ENCODE results near the gene BDP1.

Gene BDP1

DNA sequence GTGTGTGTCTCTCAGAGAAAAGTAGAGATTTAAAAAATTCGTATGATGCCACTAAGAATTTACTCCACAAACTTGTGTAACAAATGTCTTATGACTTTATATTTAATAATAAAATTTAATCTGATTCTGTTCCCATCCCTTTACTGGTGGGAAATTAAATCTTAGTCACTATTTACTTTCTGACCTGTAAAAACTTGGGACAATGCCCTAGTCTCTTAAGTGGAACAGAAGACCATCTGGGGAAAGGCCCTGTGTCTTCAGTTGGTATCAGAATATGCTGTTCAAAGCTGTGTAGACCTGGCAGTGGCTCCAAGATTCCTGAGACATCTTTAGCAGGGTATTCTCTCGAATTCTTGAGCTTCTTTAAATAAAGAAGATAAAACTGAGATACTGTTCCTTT lies 2.6 kb upstream of the BDP1 start:
- TF ChIP-seq ZC3H10 (CRISPR knock-in tag; IDR thresholded peaks at IDR 0.05) (no peak), TOX (CRISPR knock-in tag; IDR thresholded peaks at IDR 0.05; ENCODE audit: borderline replicate concordance) (no peak), TCF4 (CRISPR knock-in tag; IDR thresholded peaks at IDR 0.05; ENCODE audit: borderline replicate concordance) (no peak), ZNF70 (CRISPR knock-in tag; IDR thresholded peaks at IDR 0.05) (no peak)
- TF ChIP-seq, protein P1, sequence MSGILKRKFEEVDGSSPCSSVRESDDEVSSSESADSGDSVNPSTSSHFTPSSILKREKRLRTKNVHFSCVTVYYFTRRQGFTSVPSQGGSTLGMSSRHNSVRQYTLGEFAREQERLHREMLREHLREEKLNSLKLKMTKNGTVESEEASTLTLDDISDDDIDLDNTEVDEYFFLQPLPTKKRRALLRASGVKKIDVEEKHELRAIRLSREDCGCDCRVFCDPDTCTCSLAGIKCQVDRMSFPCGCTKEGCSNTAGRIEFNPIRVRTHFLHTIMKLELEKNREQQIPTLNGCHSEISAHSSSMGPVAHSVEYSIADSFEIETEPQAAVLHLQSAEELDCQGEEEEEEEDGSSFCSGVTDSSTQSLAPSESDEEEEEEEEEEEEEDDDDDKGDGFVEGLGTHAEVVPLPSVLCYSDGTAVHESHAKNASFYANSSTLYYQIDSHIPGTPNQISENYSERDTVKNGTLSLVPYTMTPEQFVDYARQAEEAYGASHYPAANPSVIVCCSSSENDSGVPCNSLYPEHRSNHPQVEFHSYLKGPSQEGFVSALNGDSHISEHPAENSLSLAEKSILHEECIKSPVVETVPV (CRISPR knock-in tag; IDR thresholded peaks at IDR 0.05), result no peak
- ATAC-seq, result no peak

DNA sequence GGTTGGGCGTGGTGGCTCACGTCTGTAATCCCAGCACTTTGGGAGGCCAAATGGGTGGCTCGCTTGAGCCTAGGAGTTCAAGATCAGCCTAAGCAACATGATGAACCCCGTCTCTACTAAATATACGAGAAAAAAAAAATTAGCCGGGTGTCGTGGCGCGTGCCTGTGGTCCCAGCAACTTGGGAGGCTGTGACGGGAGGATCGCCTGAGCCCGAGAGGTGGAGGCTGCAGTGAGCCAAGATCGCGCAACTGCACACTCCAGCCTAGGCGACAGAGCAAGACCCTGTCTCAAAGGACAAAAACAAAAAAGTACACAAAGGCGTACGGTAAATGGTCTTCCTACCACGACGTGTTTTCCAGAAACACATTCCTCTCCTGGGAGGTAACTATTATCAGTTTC lies 538 bp upstream of the BDP1 start:
- ATAC-seq, result 0 out of 3 replicates have a peak, but pooled peaks have one; percentile 1
- no peak for TF ChIP-seq OSR1 (CRISPR knock-in tag; IDR thresholded peaks at IDR 0.05)
- no peak for TF ChIP-seq TOX (CRISPR knock-in tag; IDR thresholded peaks at IDR 0.05; ENCODE audit: borderline replicate concordance)
- TF ChIP-seq, protein P2, sequence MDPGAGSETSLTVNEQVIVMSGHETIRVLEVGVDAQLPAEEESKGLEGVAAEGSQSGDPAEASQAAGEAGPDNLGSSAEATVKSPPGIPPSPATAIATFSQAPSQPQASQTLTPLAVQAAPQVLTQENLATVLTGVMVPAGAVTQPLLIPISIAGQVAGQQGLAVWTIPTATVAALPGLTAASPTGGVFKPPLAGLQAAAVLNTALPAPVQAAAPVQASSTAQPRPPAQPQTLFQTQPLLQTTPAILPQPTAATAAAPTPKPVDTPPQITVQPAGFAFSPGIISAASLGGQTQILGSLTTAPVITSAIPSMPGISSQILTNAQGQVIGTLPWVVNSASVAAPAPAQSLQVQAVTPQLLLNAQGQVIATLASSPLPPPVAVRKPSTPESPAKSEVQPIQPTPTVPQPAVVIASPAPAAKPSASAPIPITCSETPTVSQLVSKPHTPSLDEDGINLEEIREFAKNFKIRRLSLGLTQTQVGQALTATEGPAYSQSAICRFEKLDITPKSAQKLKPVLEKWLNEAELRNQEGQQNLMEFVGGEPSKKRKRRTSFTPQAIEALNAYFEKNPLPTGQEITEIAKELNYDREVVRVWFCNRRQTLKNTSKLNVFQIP (CRISPR knock-in tag; IDR thresholded peaks at IDR 0.05; ENCODE audit: borderline replicate concordance, low read depth), result no peak
- no peak for TF ChIP-seq ARNTL (CRISPR knock-in tag; IDR thresholded peaks at IDR 0.05; ENCODE audit: borderline replicate concordance, low read depth)
- TF ChIP-seq, protein P1 (CRISPR knock-in tag; IDR thresholded peaks at IDR 0.05), result no peak
- TF ChIP-seq ZFP3 (CRISPR knock-in tag; IDR thresholded peaks at IDR 0.05), result no peak
- no peak for TF ChIP-seq ZNF8 (CRISPR knock-in tag; IDR thresholded peaks at IDR 0.05)
- no peak for TF ChIP-seq BACH2 (CRISPR knock-in tag; IDR thresholded peaks at IDR 0.05; ENCODE audit: borderline replicate concordance)
- TF ChIP-seq, protein P3, sequence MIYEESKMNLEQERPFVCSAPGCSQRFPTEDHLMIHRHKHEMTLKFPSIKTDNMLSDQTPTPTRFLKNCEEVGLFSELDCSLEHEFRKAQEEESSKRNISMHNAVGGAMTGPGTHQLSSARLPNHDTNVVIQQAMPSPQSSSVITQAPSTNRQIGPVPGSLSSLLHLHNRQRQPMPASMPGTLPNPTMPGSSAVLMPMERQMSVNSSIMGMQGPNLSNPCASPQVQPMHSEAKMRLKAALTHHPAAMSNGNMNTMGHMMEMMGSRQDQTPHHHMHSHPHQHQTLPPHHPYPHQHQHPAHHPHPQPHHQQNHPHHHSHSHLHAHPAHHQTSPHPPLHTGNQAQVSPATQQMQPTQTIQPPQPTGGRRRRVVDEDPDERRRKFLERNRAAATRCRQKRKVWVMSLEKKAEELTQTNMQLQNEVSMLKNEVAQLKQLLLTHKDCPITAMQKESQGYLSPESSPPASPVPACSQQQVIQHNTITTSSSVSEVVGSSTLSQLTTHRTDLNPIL (CRISPR knock-in tag; IDR thresholded peaks at IDR 0.05; ENCODE audit: low read depth), result no peak
- TF ChIP-seq ZC3H10 (CRISPR knock-in tag; IDR thresholded peaks at IDR 0.05), result no peak
- TF ChIP-seq RARB (CRISPR knock-in tag; IDR thresholded peaks at IDR 0.05), result no peak

DNA sequence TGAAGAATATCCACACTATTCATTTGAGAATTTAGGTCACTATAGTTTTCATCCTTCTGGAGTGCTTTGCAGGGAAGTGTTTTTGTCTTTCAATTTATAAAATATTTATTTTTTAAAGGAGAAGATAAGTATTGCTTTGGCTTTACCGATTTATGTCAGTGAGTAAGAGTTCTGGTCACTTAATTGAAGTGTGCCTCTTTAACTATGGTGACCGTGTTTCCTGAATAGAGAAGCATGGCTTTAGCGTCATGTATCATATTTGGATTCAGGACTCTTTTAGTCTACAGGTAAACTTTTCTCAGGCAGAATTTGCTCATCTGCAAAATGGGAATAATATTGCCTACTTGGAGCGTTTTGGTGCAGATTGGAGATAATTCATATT lies 902 bp downstream of the BDP1 start:
- ATAC-seq, result no peak
- TF ChIP-seq ESRRG (CRISPR knock-in tag; IDR thresholded peaks at IDR 0.05), result no peak
- TF ChIP-seq BACH2 (CRISPR knock-in tag; IDR thresholded peaks at IDR 0.05; ENCODE audit: borderline replicate concordance), result no peak
- TF ChIP-seq, protein P1 (CRISPR knock-in tag; IDR thresholded peaks at IDR 0.05), result no peak
- TF ChIP-seq, protein P4, sequence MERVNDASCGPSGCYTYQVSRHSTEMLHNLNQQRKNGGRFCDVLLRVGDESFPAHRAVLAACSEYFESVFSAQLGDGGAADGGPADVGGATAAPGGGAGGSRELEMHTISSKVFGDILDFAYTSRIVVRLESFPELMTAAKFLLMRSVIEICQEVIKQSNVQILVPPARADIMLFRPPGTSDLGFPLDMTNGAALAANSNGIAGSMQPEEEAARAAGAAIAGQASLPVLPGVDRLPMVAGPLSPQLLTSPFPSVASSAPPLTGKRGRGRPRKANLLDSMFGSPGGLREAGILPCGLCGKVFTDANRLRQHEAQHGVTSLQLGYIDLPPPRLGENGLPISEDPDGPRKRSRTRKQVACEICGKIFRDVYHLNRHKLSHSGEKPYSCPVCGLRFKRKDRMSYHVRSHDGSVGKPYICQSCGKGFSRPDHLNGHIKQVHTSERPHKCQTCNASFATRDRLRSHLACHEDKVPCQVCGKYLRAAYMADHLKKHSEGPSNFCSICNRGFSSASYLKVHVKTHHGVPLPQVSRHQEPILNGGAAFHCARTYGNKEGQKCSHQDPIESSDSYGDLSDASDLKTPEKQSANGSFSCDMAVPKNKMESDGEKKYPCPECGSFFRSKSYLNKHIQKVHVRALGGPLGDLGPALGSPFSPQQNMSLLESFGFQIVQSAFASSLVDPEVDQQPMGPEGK (CRISPR knock-in tag; IDR thresholded peaks at IDR 0.05; ENCODE audit: borderline replicate concordance), result no peak
- no peak for TF ChIP-seq OSR1 (CRISPR knock-in tag; IDR thresholded peaks at IDR 0.05)
- no peak for TF ChIP-seq TOX (CRISPR knock-in tag; IDR thresholded peaks at IDR 0.05; ENCODE audit: borderline replicate concordance)

DNA sequence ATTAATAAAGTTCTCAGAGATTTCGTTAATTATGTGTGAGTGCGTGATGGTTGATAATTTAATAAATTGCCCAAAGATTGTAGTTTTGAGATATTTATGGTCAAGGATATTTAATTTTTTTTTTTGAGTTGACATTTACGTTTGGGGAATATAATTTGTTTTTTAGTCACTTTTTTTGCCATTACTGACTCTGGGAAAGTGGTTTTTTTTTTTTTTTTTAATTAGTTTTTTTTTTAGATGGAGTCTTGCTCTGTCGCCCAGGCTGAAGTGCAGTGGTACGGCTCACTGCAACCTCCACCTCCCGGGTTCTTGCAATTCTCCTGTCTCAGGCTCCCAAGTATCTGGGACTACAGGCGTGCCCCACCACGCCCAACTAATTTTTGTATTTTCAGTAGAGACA lies 1.7 kb downstream of the BDP1 start:
- ATAC-seq, result no peak

More for the DNA sequence above, 1.7 kb downstream of the BDP1 start:
- TF ChIP-seq SNAI2 (CRISPR knock-in tag; IDR thresholded peaks at IDR 0.05), result no peak
- TF ChIP-seq, protein P3 (CRISPR knock-in tag; IDR thresholded peaks at IDR 0.05; ENCODE audit: low read depth), result no peak
